ENCODE results near the gene CD8B2.

DNA sequence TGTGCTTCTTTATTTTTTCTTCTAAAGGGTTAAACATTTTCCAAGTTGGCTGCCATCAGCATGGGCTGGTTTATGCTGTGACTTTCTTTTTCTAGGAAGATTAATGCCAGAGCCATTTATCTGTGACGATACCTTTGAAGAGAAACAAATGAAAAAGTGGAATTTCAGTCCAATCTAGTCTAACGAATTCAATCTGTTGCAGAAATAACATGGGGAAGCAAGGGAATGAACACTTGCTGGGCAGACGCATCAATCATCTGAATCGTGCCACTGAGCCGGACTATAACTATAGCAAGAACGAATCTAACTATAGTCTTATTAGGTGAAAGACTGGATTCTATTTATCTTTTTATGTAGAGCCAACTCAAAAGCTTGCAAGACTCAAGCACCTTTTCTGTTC, 66.2 kb downstream of the CD8B2 start:
- TF ChIP-seq, protein P1, sequence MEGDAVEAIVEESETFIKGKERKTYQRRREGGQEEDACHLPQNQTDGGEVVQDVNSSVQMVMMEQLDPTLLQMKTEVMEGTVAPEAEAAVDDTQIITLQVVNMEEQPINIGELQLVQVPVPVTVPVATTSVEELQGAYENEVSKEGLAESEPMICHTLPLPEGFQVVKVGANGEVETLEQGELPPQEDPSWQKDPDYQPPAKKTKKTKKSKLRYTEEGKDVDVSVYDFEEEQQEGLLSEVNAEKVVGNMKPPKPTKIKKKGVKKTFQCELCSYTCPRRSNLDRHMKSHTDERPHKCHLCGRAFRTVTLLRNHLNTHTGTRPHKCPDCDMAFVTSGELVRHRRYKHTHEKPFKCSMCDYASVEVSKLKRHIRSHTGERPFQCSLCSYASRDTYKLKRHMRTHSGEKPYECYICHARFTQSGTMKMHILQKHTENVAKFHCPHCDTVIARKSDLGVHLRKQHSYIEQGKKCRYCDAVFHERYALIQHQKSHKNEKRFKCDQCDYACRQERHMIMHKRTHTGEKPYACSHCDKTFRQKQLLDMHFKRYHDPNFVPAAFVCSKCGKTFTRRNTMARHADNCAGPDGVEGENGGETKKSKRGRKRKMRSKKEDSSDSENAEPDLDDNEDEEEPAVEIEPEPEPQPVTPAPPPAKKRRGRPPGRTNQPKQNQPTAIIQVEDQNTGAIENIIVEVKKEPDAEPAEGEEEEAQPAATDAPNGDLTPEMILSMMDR (IDR thresholded peaks at IDR 0.05) = no peak
- TF ChIP-seq POLR2A (IDR thresholded peaks at IDR 0.05) = no peak
